Measurements from ENCODE around the gene PRSS8. TPM values are rescaled to one million over a fixed set of nuclear protein-coding genes. Genes with fewer than 3 reads are reported as not detected.
"Not testable (repeated sequence)": the region's sequence is repeated elsewhere in the genome, so short reads cannot be mapped to it uniquely, and the experiment has no call there.

PRSS8 gene
- total and polyA plus RNA-seq, 2 donors from 2014 or later, result 64.6 to 187 TPM

- no peaks in the 10 kb centered on the region for H3K27me3 ChIP-seq (ENCODE audit: control insufficient read depth, insufficient read depth, low read length)
- H3K4me3 ChIP-seq (ENCODE audit: low read length in 3 of 3), result no peak overlapping the region
- H3K36me3 ChIP-seq (ENCODE audit: control insufficient read depth in 2 of 3, insufficient read depth in 3 of 3, low read length in 3 of 3), result peaks cover 0 to 12% (median 8%) of the 10 kb centered on the region in 3 donors
- TF ChIP-seq CTCF (IDR thresholded peaks at IDR 0.05; ENCODE audit: borderline replicate concordance, extremely low read depth, insufficient read depth), result no peak
- no peak for FAIRE-seq
- H3K4me1 ChIP-seq (ENCODE audit: control insufficient read depth in 2 of 3, insufficient read depth in 2 of 3, low read depth in 1 of 3, low read length in 3 of 3), result peaks cover 0 to 15% (median 0%) of the 10 kb centered on the region in 3 donors
- H3K27ac ChIP-seq (ENCODE audit: low read depth in 2 of 2, low read length in 2 of 2), result no peak overlapping the region
- DNase-seq, result no peak
- H3K9me3 ChIP-seq (ENCODE audit: control insufficient read depth in 2 of 3, insufficient read depth in 1 of 3, low read length in 3 of 3), result no peaks in the 10 kb centered on the region
- intact Hi-C loops (cut with DNase I), result no loop called here
- no peak overlapping the region for H3K9ac ChIP-seq (ENCODE audit: low read length in 3 of 3)
Measured at GRCh38 chr16:31106509-31107464, 28.7 kb downstream of the PRSS8 start.

DNA sequence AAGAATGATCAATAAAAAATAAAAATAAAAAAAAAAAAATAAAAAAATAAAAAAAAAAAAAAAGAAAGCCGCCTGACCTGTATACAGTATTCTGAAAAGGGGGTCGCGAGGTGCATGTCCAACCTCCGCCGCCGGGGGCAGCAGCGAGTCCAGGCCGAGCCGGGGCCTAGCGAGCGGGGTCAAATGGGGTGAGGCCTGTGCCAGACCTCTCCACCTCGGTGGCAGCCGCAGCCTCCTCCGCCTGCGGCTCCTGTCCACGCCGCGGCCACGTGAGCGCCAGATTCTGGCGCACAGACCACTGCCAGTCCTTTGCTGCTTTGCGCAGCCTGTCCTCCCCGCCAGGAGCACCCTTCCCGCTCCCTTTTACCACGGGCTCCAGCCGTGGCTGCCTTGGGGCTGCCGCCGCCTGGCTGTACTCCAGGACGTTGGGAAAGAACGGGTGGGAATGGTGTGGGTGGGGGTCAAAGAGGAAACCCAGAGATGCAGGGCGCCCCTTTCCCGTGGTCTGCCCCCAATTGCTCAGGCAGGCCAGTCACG lies 29.8 kb downstream of the PRSS8 start:
- peak; percentile 77 for TF ChIP-seq CTCF (IDR thresholded peaks at IDR 0.05; ENCODE audit: borderline replicate concordance, extremely low read depth, insufficient read depth)
- Histone ChIP-seq H3K27me3 (ENCODE audit: control insufficient read depth, insufficient read depth, low read length) (no peaks in the 10 kb centered on the region), H3K9ac (ENCODE audit: low read length in 3 of 3) (no peak overlapping the region), H3K36me3 (ENCODE audit: control insufficient read depth in 2 of 3, insufficient read depth in 3 of 3, low read length in 3 of 3) (peaks cover 0 to 9% (median 0%) of the 10 kb centered on the region in 3 donors), H3K4me1 (ENCODE audit: control insufficient read depth in 2 of 3, insufficient read depth in 2 of 3, low read depth in 1 of 3, low read length in 3 of 3) (peaks cover 0 to 15% (median 0%) of the 10 kb centered on the region in 3 donors), H3K9me3 (ENCODE audit: control insufficient read depth in 2 of 3, insufficient read depth in 1 of 3, low read length in 3 of 3) (no peaks in the 10 kb centered on the region), H3K4me3 (ENCODE audit: low read length in 3 of 3) (peak overlapping the region in 1 of 3 donors; percentile 32), H3K27ac (ENCODE audit: low read depth in 2 of 2, low read length in 2 of 2) (peak overlapping the region; percentile 28 to 57)
- DNase-seq, result peak; percentile 56 to 93 (median 82)
- FAIRE-seq, result no peak
- intact Hi-C loops (cut with DNase I), result no loop called here

DNA sequence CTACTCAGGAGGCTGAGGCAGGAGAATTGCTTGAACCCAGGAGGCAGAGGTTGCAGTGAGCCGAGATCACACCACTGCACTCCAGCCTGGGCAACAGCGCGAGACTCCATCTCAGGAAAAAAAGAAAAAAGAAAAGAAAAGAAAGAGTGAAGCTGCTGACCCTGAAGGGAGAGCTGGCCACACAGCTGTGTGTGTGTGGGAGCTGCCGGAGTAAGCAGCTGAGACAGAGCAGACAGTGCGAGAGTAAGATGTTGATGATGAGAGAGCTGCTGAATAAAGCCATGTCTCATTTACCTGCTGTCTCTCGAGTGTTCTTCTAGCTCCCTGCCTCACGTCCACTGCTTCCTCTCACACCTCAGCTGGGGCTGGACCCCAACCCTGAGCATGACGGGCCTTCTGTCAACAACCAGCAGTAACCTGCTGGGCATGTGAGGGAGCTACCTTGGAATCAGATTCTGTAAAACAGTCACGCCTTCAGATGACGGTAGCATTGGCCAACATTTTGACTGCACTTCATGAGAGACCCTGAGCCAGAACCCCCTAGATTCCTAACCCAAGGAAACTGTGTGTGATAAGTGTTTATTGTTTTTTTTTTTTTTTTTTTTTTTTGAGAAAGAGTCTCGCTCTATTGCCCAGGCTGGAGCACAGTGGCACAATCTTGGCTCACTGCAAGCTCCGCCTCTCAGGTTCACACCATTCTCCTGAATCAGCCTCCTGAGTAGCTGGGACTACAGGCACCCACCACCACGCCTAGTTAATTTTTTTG lies 34.5 kb downstream of the PRSS8 start:
- peak in 2 of 5 donors; percentile 32 to 54 for DNase-seq
- not testable (repeated sequence) for H3K27me3 ChIP-seq (ENCODE audit: control insufficient read depth, insufficient read depth, low read length); H3K9me3 ChIP-seq (ENCODE audit: control insufficient read depth in 2 of 3, insufficient read depth in 1 of 3, low read length in 3 of 3)

More for the DNA sequence above, 34.5 kb downstream of the PRSS8 start:
- H3K9ac ChIP-seq (ENCODE audit: low read length in 3 of 3); H3K4me3 ChIP-seq (ENCODE audit: low read length in 3 of 3); H3K36me3 ChIP-seq (ENCODE audit: control insufficient read depth in 2 of 3, insufficient read depth in 3 of 3, low read length in 3 of 3); H3K27ac ChIP-seq (ENCODE audit: low read depth in 2 of 2, low read length in 2 of 2); H3K4me1 ChIP-seq (ENCODE audit: control insufficient read depth in 2 of 3, insufficient read depth in 2 of 3, low read depth in 1 of 3, low read length in 3 of 3); FAIRE-seq; intact Hi-C loops (cut with DNase I): not testable (repeated sequence)

All from kidney (tissue), 14 donors.